ENCODE results near the gene TLCD3B. TPM values are rescaled to one million over a fixed set of nuclear protein-coding genes. Genes with fewer than 3 reads are reported as not detected.

TLCD3B gene
- total RNA-seq, 1 donor from 2014 or later = 0.20 TPM

DNA sequence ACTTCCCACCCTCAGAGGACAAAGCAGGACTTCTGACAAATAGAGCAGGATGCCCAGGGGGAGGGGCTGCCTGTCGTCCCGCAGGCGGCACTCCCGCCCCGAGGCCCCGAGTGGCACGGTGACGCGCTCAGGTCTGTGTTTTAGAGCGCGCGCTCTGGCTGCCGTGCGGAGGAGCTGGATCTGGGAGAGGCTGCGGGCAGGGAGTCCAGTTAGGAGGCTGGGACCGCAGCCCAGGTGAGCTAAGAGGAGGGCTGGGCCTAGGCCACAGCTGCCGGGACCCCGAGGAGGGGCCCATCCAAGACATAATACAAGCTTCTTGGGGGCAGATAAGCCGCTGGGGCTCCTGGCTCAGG, 26.7 kb downstream of the TLCD3B start:
- no peak for ATAC-seq

DNA sequence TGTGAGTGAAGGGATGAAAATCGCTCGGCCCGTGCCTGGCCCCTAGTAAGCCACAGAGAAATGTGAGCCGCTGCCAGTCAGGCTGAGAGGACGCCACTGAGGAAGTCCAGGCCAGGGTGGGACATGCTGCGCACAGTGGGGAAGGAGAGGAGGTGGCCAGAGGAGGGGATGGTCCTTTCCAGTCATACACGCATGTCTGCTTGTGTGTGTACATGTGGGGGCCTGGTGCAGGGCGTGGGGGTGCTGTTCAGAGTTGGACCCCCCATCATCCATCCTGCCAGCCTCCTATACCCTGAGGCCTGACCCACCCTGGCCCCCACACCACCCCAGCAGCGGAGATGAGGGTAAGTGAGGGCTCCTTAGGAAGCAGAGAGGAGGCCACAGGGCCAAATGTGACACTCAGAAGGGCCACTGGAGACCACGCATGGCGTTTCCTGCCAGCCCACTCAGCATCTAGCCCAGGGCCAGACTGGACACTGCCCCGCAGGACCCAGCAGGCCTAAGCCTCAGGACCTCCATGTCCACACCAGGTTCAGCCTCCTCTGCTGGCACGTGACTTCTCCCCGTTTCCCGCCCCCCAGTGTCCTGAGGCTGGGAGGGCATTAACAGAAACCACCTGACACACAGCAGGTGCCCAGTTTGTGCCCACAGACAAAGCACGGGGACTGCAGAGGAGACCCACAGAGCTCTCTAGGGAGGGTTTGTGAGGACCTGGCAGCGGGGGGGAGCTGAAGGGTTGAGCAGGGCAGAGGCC, 27.2 kb downstream of the TLCD3B start:
- no peak for ATAC-seq

DNA sequence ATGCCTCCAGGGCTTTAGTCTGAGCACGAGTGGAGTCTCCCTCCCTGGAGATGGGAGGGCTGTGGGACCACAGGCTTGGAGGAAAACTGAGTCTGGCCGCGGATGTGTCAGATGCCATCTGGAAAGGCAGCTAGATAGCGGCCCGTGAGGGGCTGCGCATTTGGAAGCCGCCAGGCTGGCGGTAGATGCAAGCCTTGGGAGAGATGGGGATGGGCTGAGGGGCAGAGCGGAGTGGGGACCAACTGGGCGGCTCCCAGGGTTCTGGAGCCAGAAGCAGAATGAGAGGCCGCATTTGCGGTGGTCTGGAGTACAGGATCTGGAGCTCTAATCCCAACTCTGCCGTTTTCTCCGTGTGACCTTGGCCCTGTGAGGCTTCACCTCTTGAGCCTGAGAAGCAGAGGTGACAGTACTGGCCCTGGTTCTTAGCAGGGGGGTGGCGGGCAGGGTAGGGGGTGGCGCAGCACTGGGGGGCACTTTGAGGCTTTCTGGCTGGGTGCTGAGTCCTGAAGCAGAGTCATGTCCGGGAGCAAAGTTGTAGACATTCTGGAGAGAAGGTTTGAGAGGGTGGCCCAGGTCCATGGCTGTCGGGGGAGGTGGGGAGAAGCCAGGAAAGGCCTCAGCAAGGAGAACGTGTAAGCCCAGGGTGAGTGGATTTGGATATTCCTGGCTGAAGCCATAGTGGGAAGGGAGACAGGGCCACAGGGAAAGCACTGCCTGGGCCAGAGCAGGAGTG, 28.3 kb downstream of the TLCD3B start:
- no peak for ATAC-seq

DNA sequence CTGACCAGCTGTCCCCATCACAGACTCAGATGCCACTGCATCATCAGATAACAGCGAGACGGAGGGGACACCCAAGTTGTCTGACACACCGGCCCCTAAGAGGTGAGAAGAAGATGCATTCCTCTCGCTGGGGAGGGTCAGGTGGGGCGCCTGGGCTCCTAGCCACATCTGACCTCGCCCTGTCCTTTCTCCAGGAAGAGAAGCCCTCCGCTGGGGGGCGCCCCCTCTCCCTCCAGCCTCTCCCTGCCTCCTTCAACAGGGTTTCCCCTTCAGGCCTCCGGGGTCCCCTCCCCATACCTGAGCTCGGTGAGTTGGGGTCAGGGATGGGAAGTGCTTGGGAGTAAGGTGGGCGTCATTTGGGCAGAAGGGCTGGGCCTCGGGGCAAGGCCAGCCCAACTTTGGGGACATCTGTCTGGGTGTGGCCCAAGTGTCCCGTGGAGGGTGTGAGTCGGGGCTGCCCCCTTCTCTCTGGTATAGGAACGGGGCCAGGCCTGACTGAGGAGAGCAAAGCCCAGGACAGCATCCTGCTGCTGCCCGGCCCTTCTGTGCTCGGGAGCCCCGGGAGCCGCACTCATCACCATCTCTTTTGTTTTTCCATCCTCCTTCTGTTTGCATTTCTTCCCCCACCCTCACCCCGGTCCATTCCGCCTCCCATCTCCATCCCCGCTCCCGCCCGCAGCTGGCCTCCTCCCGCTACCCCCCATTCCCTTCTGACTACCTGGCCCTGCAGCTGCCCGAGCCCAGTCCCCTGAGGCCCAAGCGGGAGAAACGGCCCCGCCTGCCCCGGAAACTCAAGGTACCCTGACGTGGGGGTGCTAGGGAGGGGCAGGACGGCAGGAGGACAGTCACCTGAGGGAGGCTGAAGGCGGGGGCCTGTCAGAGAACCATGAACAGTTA, 30.1 kb downstream of the TLCD3B start:
- ATAC-seq = no peak

DNA sequence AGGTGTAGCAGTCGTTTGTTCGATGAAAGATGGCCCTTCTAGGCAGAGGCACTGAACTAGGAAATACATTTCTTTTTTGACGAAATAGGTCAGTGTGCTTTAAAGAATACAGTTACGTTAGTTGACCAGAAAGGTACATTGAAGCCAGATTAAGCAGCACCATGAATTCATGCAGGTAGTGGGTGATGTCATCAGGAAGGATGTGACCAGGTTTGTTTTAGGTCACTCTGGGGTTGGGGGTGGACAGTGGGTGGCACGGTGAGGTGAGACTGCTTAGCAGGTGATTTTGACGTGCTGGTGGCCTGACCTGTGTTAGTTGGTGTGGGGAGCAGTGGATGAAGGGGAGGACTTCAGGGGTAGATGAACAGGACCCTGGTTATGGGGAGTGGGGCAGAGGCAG, 31.5 kb downstream of the TLCD3B start:
- ATAC-seq = no peak

DNA sequence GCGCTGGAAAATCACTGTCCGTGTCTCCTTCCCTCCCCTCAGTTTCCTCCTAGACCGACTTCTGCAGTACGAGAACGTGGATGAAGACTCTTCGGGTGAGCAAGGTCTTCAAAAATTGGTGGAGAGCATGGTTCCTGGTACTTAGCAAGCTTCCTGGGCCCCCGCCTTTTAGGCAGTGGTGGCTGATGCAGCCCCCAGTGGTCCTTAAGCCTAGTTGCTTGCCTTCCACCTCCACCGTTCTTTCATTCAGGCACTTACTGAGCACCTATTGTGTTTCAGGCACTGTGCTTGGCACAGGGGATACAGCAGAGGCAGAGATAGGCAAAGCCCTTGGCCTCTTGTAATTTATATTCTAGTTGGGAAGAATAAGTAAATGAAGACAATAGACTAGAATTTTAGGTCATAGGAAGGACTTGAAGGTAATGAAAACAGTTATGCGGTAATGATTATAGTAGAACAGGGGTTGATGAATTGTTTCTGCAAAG, 34.3 kb downstream of the TLCD3B start:
- ATAC-seq = no peak

DNA sequence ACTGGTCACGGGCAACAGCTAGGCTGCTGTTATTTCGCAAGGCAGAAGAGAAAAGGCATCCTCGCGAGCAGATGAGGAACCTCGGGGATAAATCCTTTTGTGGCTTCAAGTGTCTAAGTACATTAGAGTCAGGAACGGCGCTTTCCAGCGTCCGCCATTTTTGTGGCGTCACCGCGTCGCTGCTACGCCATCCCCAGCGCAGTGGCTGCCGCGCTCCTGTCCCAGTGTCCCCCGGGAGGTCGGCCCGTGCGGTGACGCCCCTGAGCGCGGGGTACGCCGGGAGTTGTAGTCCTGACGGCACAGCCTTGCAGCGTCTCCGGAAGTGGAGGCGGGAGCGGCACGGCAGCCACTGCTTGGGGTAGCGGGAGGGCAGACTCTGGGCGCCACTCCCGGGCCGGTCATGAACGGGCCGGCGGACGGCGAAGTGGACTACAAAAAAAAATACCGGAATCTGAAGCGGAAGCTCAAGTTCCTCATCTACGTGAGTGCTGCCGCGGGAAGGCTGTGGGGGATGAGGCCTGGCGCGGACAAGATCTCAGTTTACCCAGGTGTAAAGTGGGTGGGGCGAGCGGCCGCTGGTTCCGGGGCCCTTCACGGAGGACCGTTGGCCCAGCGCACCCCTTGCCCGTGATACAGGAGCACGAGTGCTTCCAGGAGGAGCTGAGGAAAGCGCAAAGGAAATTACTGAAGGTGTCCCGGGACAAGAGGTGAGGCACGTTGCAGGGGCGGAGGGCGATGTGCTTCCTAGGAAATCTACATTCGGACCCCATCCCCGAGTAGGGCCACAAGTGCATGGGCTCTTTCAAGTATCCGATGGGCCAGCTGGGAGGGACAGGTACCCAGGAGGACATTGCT, 34.9 kb downstream of the TLCD3B start, which contains the start of gene INO80E:
INO80E (plus strand) TSS at position 331 of the 855 bp plus-strand sequence; CDS start at position 401, 70 bp downstream.
- ATAC-seq = peak; percentile 97

DNA sequence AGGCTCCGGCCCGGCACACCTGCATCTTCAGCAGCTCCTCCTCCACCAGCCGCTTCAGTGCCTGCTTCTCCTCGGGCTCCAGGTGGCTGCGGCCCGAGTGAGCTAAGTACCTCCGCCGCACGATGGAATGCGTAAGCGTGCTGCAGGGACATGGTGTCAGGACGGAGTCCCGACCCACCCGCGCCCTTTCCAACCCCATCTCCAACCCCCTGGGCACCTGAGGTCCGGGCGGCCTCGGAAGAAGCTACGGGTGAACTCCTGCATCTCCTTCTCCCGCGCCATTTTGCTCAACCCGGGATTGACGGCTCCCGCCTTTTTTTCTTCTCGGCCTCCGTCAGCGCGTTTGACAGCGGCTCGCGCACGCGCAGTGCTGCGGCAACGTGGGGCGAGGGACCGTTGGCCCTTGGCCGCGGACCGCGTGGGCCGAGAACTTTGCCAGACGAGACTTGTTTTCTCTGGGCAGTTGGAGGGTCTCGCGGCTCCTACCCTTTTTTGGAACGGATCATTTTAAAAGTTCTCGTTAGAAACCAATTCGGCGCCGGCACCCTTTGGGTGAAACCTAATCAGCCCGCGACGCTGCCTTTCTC, 35.7 kb downstream of the TLCD3B start, which contains the start of gene HIRIP3:
HIRIP3 (minus strand) TSS at position 294 of the 587 bp plus-strand sequence; CDS start at position 282, 12 bp downstream.
- ATAC-seq = peak; percentile 62

DNA sequence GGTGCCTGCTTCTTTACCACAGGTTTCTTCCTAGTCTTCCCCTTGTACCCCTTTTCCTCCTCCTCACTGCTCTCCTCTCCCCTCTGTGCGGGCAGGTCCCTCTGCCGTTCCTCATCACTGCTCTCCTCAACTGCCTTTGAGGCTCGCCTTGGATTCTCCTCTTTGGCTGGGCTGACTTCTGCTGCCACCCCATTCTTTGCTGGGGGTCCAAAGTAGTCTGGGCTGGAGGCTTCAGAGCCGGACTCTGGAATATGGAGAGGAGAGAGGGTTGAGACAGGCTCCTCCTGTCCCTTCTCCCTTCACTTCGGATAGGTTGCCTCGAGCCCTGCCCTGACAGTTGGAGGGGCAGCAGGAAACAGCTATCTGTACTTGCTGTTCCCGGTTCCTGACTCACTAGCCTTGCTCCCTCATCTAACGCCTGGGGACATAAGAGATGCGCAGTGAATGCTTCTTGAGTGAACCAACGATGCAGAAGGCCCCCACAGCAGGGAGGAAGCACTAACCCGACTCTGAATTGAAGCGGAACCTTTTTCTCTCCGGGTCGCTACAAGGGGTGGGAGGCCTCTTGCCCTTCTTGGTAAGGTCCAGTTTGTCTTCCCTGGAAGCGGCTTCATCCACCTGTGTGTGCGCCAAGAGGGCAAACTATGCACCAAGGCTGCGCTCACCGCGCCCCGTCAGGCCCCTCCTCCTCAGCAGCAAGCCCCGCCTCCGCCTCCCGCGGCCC, 36.3 kb downstream of the TLCD3B start:
- ATAC-seq = peak; percentile 71

DNA sequence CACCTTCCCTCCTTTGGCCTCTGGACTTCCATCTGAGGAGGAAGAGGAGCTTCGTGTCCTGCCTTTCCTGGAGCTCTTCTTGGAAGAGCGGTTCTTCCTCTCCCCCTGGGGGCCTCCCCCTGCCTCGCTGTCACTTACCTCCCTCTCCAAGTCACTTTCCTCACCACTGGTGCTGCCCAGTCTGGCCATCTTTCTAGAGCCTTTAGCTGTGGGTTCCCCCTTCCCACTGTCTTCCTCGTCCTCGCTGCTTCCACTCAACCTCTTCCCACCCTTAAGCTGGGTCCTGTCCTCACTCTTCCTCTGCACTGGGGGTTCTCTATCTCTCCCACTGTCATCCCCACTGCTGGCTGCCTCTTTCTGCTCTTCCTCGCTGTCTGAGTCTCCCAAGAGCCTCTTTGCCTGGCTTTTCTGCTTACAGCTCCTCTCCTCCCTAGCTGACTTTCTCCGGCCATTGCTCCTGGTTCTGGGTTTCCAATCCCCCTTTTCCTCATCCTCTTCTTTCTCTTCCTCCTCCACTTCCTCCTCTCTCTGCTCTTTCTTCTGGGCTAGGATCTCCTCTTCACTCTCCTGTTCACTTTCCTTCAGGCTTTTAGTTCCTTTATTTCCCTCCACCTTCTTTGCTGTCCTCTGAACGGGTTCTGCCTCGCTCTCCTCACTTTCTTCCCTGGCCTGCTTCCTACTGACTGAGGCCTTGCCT, 37.0 kb downstream of the TLCD3B start:
- no peak for ATAC-seq

DNA sequence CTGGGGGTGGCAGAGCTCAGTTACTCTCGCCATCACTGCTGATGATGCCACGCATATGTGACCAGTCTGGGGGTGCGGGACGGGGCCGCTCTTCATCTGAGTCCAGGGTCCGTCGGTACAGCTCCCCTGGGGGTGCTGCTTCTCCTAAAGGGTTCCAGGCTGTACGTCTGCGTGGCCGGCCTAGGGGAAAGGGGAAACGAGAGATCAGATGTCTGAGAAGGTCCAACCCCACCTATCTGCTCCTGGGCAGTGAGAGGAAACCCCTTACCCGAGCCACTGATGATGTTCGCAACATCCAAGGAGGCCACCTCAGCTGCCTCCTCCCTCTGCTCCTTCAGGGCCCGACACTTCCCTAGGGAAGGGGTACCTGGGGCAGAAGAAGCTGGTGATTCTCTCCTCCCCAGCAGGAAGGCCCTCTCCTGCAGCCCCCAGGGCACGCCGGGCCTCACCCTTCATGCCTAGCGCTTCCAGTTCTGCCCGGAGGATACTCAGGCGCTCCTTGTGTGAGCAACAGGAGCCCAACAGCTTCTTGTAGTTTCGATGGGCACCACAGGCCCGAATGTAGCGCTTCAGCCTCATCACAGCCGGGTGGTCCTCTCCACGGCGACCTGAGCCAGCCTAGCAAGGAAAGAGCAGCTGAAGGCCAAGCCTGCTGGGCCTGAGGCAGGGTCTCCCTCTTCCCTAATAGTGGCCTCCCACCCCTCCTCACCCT, 37.7 kb downstream of the TLCD3B start:
- ATAC-seq = no peak

DNA sequence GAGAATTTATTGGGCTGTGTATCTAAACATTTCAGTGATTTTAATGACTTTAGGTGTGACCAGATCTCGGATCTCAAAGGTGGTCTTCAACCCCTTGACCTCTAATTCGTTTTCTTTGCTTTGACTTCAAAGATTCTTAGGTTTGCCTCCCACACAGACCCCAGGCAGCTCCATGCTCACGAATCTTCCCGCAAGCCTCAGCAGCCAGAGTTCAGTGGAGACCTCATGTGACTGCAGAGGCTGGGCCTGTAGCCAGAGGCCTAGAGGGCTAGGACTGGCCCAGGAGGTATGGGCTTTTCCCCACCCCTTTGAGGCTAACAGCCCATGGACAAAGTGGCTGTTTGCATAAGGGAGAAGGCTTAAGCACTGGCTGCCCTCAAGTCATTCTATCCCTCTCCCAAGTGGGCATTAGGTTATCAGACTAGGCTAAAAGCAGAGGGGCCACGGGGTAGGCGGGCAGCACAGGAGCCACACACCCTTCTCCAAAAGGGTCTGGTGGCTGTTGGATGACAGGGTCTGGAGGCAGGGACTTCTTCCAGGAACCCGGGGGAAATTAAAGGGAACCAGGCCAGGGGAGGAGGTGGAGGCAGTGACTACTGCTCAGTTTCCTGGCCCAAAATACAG, 38.6 kb downstream of the TLCD3B start:
- ATAC-seq = no peak

DNA sequence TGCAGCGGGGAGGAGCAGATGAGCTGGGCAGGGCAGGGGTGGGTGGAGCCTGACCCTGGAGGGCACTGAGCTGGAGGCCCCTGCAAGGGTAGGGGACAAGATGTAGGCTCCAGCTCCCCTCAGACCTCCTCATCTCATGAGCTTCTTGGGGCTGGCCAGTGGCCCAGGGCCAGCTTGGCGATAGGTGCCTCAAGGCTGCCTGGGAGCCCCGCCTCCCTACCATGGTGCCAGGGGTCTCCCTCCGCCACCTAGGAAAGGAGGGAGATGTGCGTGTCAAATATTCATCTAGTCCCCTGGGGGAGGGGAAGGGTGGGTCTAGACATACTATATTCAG, 39.5 kb downstream of the TLCD3B start:
- ATAC-seq = no peak

DNA sequence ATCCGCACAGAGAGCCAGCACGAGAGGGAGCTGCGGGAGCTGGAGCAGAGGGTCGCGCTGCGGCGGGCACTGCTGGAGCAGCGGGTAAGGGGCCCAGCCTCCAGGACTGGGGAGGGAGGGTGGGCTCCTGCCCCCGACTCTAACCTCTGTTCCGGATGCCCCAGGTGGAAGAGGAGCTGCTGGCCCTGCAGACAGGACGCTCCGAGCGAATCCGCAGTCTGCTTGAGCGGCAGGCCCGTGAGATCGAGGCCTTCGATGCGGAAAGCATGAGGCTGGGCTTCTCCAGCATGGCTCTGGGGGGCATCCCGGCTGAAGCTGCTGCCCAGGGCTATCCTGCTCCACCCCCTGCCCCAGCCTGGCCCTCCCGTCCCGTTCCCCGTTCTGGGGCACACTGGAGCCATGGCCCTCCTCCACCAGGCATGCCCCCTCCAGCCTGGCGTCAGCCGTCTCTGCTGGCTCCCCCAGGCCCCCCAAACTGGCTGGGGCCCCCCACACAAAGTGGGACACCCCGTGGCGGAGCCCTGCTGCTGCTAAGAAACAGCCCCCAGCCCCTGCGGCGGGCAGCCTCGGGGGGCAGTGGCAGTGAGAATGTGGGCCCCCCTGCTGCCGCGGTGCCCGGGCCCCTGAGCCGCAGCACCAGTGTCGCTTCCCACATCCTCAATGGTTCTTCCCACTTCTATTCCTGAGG, 40.0 kb downstream of the TLCD3B start:
- ATAC-seq = no peak

DNA sequence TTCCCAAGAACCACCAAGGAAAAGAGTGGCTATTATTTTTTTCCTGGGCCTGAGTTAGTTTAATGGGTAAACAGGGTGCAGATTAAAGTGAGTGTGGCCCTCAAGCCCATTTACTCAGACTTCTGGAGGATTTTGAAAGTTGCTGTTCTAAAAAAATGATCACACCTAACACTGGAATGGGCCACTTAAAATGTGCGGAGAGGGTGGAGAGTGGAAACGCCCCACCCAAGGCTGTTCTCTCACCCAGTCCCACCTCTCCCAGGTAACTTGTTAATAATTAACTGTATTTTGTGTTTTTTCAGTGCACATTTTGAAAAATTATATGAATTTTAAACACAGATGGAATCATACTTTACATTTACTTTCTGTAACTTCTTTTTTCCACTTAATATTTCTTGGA, 41.0 kb downstream of the TLCD3B start:
- no peak for ATAC-seq

DNA sequence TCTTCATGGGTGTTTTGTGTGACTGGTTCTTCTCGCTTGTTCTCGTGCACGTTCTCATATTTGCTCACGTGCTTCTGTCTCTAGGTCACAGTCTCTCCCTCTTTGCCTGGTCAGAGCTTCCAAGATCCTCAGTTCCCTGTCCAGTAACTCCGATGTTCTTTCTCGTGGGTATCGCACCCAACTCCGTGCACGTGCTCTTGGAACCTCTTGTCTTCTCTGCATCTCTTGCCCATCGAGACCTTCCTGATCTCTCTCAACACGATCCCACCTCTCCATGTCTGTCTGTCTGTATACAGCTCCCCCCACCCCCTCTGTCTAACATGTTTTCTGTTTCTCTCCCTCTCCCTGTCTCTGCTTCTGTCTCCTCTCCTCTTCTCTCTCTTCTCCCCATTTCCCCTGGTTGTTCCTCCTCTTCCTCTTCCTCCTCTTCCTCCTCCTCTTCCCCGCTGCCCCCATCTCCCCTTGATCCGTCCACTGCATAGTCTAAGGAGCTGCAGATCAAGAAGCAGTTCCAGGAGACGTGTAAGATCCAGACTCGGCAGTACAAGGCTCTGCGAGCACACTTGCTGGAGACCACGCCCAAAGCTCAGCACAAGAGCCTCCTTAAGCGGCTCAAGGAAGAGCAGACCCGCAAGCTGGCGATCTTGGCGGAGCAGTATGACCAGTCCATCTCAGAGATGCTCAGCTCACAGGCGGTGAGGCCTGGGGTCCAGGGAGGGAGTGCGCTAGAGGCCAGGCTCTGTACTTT, 41.8 kb downstream of the TLCD3B start:
- ATAC-seq = no peak

DNA sequence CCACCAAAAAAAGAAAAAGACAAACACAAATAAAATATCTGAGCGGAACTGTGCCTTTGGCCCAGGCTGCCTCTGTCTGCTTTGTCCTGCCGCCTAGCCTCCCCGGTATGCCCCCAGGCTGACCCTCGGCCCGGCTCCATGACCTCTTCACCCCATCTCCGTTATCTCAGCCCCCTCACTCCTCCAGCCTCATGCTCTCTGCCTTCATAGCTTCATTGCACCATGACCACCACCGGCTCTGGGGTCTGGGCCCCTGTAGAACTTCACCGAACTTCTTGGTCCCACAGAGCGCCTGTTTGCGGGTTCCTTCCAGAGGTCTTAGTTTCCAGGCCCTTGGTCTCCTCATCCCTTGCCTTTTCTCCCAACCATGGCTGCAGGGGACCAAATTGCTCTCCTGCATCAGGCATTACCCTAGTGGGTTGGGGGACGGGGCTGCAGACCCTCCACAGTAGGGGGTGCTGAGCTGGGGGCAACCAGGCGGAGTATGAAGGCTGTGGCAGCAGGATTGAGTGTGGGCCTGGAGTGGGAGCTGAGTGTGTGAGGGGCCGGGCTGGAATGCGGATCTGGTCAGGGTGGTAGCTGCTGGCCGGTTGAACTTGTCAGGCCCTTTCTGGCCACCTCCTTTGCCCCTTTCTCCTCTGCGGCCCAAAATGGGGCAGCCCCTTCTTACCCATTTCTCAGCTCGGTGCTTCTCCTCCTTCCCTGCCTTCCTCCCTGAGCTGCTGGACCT, 42.6 kb downstream of the TLCD3B start:
- ATAC-seq = no peak

Measured in esophagus mucosa (tissue), 1 donor.